ENCODE results near the gene INSR.
"Not testable (repeated sequence)": the region's sequence is repeated elsewhere in the genome, so short reads cannot be mapped to it uniquely, and the experiment has no call there.

Gene INSR

GRCh38 chr19:7195046-7195445 is 99.2 kb downstream of the INSR start:
- no peak for DNase-seq (ENCODE audit: low spot score)

GRCh38 chr19:7194566-7194965 is 99.6 kb downstream of the INSR start:
- no peak for DNase-seq (ENCODE audit: low spot score)

DNA sequence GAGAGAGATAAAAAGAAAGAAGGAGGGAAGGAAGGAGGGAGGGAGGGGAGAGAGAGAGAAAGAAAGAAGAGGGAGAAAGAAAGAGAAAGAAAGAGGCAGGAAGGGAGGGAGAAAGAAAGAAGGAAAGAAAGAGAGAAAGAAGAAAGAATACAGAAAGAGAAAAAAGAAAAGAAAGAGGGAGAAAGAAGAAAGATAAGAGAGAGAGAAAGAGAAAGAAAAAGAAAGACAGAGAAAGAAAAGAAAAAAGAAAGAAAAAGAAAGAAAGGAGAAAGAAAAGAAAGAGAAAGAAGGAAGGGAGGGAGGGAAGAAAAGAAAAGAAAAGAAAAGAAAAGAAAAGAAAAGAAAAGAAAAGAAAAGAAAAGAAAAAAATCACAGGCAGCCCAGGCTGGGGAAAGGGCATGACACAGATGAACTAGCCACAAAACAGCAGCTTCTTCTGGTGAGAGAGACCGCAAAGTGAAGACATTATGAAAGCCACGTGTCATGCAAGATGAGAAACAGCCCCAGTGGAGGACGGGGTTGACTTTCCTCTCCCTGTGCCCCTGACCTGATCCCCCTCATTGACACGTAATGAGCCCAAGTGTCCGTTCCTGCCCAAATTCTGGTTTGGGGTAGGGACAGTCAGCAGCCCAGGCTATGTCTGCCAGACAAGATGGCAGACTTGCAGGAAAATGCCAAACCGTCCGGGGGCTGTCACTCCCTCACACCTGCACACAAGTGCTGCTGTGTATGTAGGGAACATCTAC is 102.1 kb downstream of the INSR start:
- no peak for DNase-seq (ENCODE audit: low spot score)

DNA sequence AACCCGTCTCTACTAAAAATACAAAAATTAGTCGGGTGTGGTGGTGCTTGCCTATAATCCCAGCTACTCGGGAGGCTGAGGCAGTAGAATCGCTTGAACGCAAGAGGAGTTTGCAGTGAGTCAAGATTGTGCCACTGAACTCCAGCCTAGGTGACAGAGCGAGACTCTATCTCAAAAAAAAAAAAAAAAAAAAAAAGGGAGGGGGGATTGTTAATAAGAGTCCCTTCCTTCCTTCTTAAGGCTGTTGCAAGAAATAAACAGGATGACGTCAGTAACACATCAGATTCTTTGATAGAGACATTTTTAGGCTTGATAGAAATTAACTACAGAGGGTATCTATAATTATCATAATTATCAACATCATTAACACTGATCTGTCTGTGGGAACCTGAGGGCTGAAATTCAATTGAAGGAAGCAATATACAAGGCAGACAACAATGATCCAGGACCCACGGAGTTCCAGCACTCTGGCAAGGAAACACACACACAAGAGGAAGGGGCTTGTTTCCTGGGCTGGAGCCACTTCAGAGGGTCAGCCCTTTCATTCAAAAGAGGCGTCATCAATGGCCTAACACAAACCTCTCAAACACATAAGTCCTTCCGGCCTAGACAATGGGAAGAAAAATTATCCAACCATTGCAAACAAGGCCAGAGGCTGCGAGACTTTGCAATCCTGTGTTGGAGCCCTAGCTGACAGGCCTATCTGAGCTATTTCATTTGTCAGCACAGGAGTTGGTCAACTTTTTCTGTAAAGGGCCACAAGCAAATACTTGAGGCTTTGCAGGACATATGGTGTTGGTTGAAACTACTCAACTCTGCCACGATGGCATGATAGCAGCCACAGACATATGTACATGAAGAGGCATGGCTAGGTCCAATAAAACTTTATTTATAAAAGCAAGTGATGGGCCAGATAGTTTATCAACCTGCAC is 105.2 kb downstream of the INSR start:
- no peak for DNase-seq (ENCODE audit: low spot score)

GRCh38 chr19:7187605-7188339 is 106.4 kb downstream of the INSR start:
- DNase-seq (ENCODE audit: low spot score), result no peak

- DNase-seq (ENCODE audit: low spot score), result no peak
These were observed 111.7 kb downstream of the INSR start for GRCh38 chr19:7182489-7182888.

DNA sequence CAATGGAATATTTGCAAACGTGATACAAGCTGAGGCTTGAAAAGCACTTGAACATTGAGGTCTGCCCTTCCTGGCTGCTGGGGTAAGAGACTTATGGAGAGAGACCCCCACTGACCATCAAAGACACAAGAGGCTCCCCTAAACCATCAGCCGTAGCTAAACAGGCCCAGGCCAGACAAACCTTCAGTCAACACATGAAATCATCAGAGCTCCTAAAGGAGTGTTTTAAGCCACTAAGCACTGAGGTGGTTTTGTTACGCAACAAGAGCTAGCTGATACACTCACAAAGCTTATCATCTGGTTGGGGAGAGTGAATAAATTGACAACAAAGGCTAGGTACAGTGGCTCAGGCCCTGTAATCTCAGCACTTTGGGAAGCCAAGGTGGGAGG is 114.3 kb downstream of the INSR start:
- no peak for DNase-seq (ENCODE audit: low spot score)

DNA sequence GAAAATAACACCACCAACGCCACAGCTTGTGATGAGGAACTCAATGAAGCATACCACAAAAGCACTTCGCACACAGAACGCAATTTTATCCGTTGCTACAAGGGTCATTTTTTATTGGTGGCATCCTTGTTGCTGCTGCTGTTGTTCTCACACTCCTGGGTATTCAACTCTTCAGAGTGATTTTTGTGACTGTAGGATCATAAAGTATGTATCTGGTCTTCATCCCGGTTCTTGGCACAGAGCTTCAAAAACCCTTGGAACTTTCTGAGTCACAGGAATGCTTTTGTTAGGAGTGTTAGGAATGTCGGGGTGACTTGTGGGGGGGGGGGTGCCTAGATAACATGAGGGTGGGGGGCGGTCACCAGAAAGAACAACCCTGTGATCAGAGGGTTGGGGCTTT is 116.3 kb downstream of the INSR start:
- DNase-seq (ENCODE audit: low spot score), result no peak

- no peak for DNase-seq (ENCODE audit: low spot score)
These were observed 117.4 kb downstream of the INSR start for GRCh38 chr19:7176792-7177191.

DNA sequence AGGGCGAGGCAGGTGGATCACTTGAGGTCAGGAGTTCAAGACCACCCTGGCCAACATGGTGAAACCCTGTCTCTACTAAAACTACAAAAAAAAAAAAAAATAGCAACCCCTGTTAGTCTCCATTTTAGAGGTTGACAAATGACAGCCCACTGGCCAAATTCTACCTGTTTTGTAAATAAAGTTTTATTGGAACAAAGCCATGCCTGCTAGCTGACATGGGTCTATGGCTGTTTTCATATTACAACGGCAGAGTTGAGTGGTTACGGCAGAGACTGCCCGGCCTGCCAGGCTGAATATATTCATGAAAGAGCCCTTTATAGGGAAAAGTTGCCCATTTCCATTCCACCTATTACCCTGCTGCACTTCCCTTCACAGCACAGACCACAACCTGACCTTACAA is 121.4 kb downstream of the INSR start:
- no peak for DNase-seq (ENCODE audit: low spot score)

DNA sequence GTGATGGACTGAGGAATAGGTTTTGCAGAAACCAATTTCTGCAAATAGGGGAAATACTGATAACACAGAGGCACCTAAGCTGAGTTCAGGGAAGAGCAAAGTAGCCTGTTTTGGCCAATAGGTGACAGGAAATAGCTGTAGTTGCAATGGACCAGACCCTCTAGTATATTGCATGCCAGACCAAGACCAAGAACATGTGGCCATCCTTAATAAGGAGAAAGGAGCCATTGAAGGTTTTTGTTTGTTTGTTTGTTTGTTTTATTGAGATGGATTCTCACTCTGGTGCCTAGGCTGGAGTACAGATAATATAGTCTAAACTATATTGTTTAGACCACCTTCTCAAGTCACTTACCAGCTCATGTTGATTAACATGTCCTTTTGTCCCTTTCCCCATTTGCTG is 123.2 kb downstream of the INSR start:
- DNase-seq (ENCODE audit: low spot score), result no peak

GRCh38 chr19:7168941-7169340 is 125.3 kb downstream of the INSR start:
- DNase-seq (ENCODE audit: low spot score), result no peak

GRCh38 chr19:7161292-7161691 is 132.9 kb downstream of the INSR start:
- DNase-seq (ENCODE audit: low spot score), result no peak

DNA sequence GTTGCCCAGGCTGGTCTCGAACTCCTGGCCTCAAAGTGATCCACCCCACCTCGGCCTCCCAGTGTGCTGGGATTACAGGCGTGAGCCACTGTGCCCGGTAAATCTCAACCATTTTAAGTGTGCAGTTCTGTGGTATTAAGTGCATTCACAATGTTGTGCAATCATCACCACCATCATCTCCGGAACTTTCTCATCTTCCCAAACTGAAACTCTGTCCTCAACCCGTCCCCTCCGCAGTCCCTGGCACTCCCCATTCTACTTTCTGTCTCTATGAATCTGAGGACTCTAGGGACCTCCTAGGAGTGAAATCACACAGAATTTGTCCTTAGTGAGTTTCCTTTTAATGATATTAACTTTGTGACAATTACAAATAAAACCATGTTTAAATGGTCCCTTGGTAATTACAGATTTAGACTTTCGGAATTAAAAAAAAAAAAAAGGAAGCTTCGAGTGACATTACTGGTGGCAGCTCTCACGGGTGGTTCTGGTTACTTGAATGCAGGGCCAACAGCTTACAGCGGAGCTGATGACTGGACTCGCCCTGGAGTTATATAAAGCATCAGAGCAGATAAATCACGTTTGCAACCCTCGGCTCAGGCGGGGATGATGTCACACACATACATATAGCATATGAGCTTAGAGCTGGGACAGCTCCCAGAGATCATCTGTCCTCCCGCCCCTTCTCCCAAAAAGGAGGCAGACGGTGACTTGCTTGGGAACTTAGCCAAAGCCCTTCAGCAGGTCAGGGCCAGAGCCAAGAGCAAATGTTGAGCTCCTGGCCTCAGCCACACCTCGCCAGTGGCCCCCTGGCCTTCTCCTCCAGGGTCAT is 134.9 kb downstream of the INSR start:
- DNase-seq (ENCODE audit: low spot score), result no peak

DNA sequence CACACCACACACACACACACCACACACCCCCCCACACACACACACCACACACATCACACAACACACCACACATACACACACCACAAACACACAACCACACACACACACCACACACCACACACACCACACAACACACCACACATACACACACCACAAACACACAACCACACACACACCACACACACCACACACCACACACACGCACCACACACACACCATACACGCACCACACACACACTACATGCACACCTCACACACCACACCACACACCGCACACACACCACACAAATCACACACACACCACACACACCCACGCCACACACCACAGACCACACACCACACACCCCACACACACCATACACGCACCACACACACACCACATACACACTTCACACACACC is 141.2 kb downstream of the INSR start:
- no peak for DNase-seq (ENCODE audit: low spot score)

- DNase-seq (ENCODE audit: low spot score), result no peak
These were observed 141.6 kb downstream of the INSR start for GRCh38 chr19:7152568-7152967.

DNA sequence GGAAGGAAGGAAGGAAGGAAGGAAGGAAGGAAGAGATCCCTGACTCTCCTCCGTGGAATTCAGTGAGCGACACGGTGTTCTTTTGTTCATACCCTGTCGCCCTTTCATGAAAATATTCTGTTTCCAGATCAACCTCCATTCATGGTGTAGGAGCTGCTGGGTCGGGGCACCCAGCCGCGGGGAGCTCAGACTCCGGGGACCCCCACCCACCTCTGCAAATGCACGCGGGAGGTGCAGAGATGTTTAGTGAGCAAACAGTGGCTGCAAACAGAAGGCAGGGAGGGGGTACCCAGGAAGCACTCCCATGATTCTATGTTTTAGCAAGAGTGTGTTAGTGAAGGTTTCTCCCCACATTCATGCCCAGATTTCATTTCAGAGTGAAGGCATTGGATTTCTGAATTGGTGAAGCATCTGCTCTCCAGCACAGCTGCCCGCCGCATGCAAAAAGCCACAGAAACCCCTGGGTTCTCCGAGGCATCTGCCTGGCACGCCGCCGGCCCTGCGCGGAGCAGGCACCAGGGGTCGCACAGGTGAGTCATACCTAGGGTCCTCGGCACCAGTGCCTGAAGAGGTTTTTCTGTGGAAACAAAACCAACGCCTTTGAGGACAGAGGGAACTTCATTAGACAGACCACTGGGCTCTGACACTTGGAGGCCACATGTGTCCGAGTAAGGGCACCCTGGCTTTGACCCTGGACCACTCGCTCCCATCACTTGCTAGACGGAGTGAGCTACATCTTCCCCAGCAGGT is 144.1 kb downstream of the INSR start:
- no peak for DNase-seq (ENCODE audit: low spot score)

- not testable (repeated sequence) for DNase-seq (ENCODE audit: low spot score)
These were observed 147.0 kb downstream of the INSR start for GRCh38 chr19:7147119-7147675.

GRCh38 chr19:7146086-7146485 is 148.1 kb downstream of the INSR start:
- not testable (repeated sequence) for DNase-seq (ENCODE audit: low spot score)

- DNase-seq (ENCODE audit: low spot score), result no peak
These were observed 148.7 kb downstream of the INSR start for GRCh38 chr19:7145494-7145893.

DNA sequence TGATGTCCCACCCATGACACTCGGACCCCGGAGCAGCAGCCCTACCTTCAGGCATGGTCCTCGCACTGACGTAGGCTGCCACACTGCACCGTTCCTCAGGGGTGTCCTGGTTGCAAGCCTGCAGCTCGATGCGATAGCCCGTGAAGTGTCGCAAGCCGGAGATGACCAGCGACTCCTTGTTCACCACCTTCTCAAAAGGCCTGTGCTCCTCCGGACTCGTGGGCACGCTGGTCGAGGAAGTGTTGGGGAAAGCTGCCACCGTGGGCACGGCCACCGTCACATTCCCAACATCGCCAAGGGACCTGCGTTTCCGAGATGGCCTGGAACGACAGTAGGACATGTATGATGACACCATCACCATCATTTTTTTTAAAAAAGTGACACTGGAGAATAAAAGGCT is 151.4 kb downstream of the INSR start:
- no peak for DNase-seq (ENCODE audit: low spot score)

All from globus pallidus (tissue), 1 donor.